ENCODE data around the gene P4HTM. TPM values are rescaled to one million over a fixed set of nuclear protein-coding genes. Genes with fewer than 3 reads are reported as not detected.

Gene P4HTM
- total RNA-seq, 3 donors from 2014 or later = 29.9 to 59.7 (median 58.7) TPM

DNA sequence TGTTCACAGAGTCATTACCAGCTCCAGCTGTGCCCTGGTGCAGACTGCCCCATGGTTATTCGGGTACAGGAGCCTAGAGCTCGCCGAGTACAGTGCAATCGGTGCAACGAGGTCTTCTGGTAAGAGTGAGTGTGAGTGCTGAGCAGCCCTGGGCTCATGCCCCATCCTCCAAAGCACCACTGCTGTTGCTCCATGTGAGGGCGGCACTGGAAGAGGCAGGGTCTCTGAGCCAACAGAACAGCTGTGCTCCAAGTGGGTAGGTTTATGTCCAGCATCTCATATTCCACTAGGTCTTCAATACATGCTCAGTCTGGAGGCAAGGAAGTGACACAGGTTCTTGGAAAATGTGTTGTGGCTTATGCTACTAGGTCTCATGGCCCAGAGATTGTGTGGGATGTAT lies 19.5 kb upstream of the P4HTM start:
- H3K9me3 ChIP-seq = no peaks in the 10 kb centered on the region
- DNase-seq (ENCODE audit: low spot score in 2 of 2) = no peak
- intact Hi-C loops (cut with DNase I; ENCODE audit: low total_unique reads) = no loop called here
- peaks cover 5% of the 10 kb centered on the region for H3K36me3 ChIP-seq
- H3K4me1 ChIP-seq = no peaks in the 10 kb centered on the region
- no peak overlapping the region for H3K4me3 ChIP-seq
- H3K27me3 ChIP-seq = no peaks in the 10 kb centered on the region
- H3K27ac ChIP-seq = no peak overlapping the region
- TF ChIP-seq POLR2A (IDR thresholded peaks at IDR 0.05) (no peak), POLR2AphosphoS5 (IDR thresholded peaks at IDR 0.05) (no peak)
- TF ChIP-seq, protein P1, sequence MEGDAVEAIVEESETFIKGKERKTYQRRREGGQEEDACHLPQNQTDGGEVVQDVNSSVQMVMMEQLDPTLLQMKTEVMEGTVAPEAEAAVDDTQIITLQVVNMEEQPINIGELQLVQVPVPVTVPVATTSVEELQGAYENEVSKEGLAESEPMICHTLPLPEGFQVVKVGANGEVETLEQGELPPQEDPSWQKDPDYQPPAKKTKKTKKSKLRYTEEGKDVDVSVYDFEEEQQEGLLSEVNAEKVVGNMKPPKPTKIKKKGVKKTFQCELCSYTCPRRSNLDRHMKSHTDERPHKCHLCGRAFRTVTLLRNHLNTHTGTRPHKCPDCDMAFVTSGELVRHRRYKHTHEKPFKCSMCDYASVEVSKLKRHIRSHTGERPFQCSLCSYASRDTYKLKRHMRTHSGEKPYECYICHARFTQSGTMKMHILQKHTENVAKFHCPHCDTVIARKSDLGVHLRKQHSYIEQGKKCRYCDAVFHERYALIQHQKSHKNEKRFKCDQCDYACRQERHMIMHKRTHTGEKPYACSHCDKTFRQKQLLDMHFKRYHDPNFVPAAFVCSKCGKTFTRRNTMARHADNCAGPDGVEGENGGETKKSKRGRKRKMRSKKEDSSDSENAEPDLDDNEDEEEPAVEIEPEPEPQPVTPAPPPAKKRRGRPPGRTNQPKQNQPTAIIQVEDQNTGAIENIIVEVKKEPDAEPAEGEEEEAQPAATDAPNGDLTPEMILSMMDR (IDR thresholded peaks at IDR 0.05) = no peak

DNA sequence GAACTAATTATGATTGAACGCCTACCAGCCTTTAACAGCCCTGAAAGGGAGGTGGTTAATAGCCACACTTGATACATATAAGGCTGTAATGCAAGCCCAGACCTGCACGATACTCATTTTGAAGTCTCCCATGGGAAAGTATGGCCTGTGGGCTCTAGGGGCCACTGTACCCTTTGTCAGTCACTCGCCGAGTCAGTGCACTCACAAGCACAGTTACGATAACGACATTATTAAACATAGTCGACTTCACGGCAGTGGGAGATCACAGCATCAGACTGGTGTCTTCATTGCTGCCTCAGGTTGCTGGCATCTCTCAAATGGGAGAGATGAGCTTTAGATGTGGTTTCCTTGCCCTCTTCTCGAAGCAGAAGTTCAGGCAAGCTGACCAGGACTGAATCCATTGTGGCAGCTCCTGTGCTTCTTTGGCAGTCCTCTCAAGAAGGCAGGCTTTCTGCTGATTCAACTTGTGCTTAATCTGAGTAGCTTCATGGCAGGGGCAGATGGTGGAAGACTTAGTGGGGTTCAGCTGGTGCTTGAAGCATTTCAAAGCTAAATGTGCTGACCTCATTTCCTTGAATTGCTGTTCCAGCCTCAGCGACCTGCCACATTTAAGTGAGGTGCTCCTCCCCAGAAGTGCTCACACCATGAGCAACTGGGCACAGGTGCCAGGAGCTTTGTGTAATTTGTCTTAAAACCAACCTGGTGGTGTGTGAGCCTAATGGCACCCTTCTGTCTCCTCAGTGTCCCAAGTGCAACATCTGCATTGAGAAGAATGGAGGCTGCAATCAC lies 15.8 kb upstream of the P4HTM start:
- no peaks in the 10 kb centered on the region for H3K27me3 ChIP-seq
- H3K36me3 ChIP-seq = peaks cover 5% of the 10 kb centered on the region
- no peak overlapping the region for H3K27ac ChIP-seq
- DNase-seq (ENCODE audit: low spot score in 2 of 2) = no peak
- intact Hi-C loops (cut with DNase I; ENCODE audit: low total_unique reads) = no loop called here
- no peaks in the 10 kb centered on the region for H3K9me3 ChIP-seq
- no peaks in the 10 kb centered on the region for H3K4me1 ChIP-seq
- no peak overlapping the region for H3K4me3 ChIP-seq
- TF ChIP-seq POLR2A (IDR thresholded peaks at IDR 0.05) (no peak), POLR2AphosphoS5 (IDR thresholded peaks at IDR 0.05) (no peak)
- TF ChIP-seq, protein P1 (IDR thresholded peaks at IDR 0.05) = no peak

DNA sequence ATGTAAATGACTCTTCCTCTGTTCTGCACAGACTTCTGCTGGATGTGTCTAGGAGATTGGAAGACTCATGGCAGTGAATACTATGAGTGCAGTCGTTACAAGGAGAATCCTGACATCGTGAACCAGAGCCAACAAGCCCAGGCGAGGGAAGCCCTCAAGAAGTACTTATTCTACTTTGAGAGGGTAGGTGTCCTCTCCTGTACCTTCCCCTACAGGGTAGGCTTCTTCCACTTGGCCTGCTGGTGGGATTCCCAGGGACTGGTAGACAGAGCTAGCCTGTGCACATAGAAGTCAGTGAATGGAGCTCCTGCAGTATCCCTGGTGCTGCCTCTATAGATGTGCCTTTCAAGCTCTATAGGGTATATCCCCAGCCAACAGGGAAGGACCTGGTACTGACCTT lies 10.6 kb upstream of the P4HTM start:
- Histone ChIP-seq H3K27ac (no peak overlapping the region), H3K9me3 (no peaks in the 10 kb centered on the region), H3K4me3 (no peak overlapping the region), H3K27me3 (no peaks in the 10 kb centered on the region), H3K36me3 (peaks cover 4% of the 10 kb centered on the region), H3K4me1 (no peaks in the 10 kb centered on the region)
- TF ChIP-seq POLR2AphosphoS5 (IDR thresholded peaks at IDR 0.05) (no peak), POLR2A (IDR thresholded peaks at IDR 0.05) (no peak)
- TF ChIP-seq, protein P1 (IDR thresholded peaks at IDR 0.05) = no peak
- intact Hi-C loops (cut with DNase I; ENCODE audit: low total_unique reads) = no loop called here
- DNase-seq (ENCODE audit: low spot score in 2 of 2) = no peak

DNA sequence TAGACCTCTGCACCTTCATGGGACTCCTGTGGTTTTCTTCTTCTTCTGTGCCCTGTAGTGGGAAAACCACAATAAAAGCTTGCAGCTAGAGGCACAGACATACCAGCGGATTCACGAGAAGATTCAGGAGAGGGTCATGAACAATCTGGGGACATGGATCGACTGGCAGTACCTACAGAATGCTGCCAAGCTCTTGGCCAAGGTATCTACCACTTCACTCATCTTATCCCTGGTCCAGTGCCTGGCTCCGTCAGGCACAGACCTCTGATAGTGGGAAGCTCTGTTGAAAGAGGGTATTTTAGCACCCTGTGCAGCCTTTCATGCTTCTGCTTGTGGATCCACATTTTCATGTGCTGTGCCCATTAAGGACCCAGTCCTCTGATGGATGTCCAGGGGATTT lies 9.7 kb upstream of the P4HTM start:
- H3K4me3 ChIP-seq = no peak overlapping the region
- H3K27me3 ChIP-seq = no peaks in the 10 kb centered on the region
- intact Hi-C loops (cut with DNase I; ENCODE audit: low total_unique reads) = no loop called here
- H3K4me1 ChIP-seq = no peaks in the 10 kb centered on the region
- H3K36me3 ChIP-seq = no peaks in the 10 kb centered on the region
- H3K27ac ChIP-seq = no peak overlapping the region
- DNase-seq (ENCODE audit: low spot score in 2 of 2) = no peak
- no peaks in the 10 kb centered on the region for H3K9me3 ChIP-seq
- TF ChIP-seq POLR2A (IDR thresholded peaks at IDR 0.05) = no peak
- no peak for TF ChIP-seq POLR2AphosphoS5 (IDR thresholded peaks at IDR 0.05)
- TF ChIP-seq, protein P1 (IDR thresholded peaks at IDR 0.05) = no peak

DNA sequence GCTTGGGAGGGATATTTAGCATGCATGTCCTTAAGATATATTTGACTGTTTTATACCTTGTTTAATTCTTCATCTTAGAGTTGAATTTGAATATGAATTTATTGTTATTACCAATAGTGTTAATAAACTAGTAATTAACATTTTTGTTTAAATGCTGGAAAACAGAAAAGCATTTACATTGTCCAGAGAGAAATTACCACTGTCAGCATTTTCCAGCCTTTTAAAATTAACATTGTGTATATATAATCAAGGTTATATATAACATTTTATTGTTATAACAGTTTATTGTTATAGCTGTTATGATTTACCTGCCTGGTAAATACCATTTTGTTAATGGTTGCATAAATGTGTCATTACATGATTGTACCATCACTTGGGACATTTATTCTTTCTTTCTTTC lies 8.0 kb upstream of the P4HTM start:
- no peak for TF ChIP-seq POLR2AphosphoS5 (IDR thresholded peaks at IDR 0.05)
- no peak for TF ChIP-seq POLR2A (IDR thresholded peaks at IDR 0.05)
- TF ChIP-seq, protein P1 (IDR thresholded peaks at IDR 0.05) = no peak
- Histone ChIP-seq H3K36me3 (no peaks in the 10 kb centered on the region), H3K27me3 (no peaks in the 10 kb centered on the region), H3K9me3 (no peaks in the 10 kb centered on the region), H3K27ac (no peak overlapping the region), H3K4me1 (no peaks in the 10 kb centered on the region), H3K4me3 (no peak overlapping the region)
- intact Hi-C loops (cut with DNase I; ENCODE audit: low total_unique reads) = no loop called here
- no peak for DNase-seq (ENCODE audit: low spot score in 2 of 2)
